ENCODE data around the gene LBHD1.
"Not testable (repeated sequence)": the region's sequence is repeated elsewhere in the genome, so short reads cannot be mapped to it uniquely, and the experiment has no call there.

LBHD1 gene

GRCh38 chr11:62621027-62621566, 51.0 kb downstream of the LBHD1 start:
- no peak for DNase-seq (ENCODE audit: low read depth, low spot score)

- not testable (repeated sequence) for DNase-seq (ENCODE audit: low read depth, low spot score)
Measured at GRCh38 chr11:62616957-62617356, 55.1 kb downstream of the LBHD1 start.

DNA sequence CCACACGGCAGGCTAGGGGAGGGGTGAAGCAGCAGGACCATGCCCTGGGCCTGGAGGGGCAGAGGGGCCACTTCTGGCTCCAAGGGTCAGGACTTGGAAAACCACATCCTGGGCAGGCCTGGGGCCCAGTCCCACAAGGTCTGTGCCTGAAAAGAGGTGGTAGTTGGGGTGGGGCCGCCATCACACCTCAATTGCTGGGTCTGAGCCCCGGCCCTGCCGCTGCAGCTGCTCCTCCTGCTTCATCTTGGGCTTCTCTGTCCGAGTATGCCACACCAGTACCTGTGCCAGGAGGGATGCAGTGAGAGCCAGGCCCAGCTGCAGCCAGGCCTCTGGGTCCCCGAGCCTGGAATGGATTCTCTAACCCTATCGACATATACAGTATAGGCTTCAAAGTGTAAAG, 56.5 kb downstream of the LBHD1 start:
- DNase-seq (ENCODE audit: low read depth, low spot score) = no peak

- DNase-seq (ENCODE audit: low read depth, low spot score) = no peak
Measured at GRCh38 chr11:62614275-62614674, 57.8 kb downstream of the LBHD1 start.

DNA sequence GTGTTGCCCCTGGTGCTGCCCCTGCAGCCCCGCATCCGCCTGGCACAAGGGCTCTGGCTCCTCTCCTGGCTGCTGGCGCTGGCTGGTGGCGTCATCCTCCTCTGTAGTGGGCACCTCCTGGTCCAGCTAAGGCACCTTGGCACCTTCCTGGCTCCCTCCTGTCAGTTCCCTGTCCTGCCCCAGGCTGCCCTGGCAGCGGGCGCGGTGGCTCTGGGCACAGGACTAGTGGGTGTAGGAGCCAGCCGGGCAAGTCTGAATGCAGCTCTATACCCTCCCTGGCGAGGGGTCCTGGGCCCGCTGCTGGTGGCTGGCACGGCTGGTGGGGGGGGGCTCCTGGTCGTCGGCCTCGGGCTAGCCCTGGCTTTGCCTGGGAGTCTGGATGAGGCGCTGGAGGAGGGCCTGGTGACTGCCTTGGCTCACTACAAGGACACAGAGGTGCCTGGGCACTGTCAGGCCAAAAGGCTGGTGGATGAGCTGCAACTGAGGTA, 58.7 kb downstream of the LBHD1 start:
- DNase-seq (ENCODE audit: low read depth, low spot score) = no peak

Data from iPS DF 19.7 (cell line).